Measurements from ENCODE around the gene ADCY4. TPM values are rescaled to one million over a fixed set of nuclear protein-coding genes. Genes with fewer than 3 reads are reported as not detected.

Gene ADCY4
- total and polyA plus RNA-seq, 2 of the 13 experiments (the other 11 are each of a cell fraction or from before 2014, with no cell fraction given): 0.03 TPM; not detected in 1

- TF ChIP-seq CREM (IDR thresholded peaks at IDR 0.05) (no peak), CREM (CRISPR knock-in tag; IDR thresholded peaks at IDR 0.05) (no peak), ARNT2 (CRISPR knock-in tag; IDR thresholded peaks at IDR 0.05; ENCODE audit: low read depth) (peak; percentile 87), IKZF1 (IDR thresholded peaks at IDR 0.05) (no peak), NBN (conservative IDR thresholded peaks at IDR 0.05) (no peak), ZNF652 (CRISPR knock-in tag; IDR thresholded peaks at IDR 0.05; ENCODE audit: borderline replicate concordance, low read depth) (peak; percentile 76), TFDP2 (CRISPR knock-in tag; IDR thresholded peaks at IDR 0.05) (peak; percentile 66; the same call in 1 of the 2 replicates), TOE1 (CRISPR knock-in tag; IDR thresholded peaks at IDR 0.05) (peak; percentile 85), SRY (CRISPR knock-in tag; IDR thresholded peaks at IDR 0.05) (0 out of 2 replicates have a peak, but pooled peaks have one; percentile 44), UBTF (CRISPR knock-in tag; IDR thresholded peaks at IDR 0.05) (peak; percentile 92), ZNF263 (CRISPR knock-in tag; IDR thresholded peaks at IDR 0.05) (peak; percentile 83), ZNF253 (CRISPR knock-in tag; IDR thresholded peaks at IDR 0.05; ENCODE audit: borderline replicate concordance) (no peak), TGIF2 (CRISPR knock-in tag; IDR thresholded peaks at IDR 0.05) (peak; percentile 53; the same call in 1 of the 2 replicates), ZFP36L2 (CRISPR knock-in tag; IDR thresholded peaks at IDR 0.05) (0 out of 2 replicates have a peak, but pooled peaks have one; percentile 50), SOX6 (IDR thresholded peaks at IDR 0.05) (no peak), SOX6 (CRISPR knock-in tag; IDR thresholded peaks at IDR 0.05) (peak; percentile 73), CEBPB (IDR thresholded peaks at IDR 0.05; ENCODE audit: borderline replicate concordance, low read depth, low read length) (no peak), FLYWCH1 (CRISPR knock-in tag; IDR thresholded peaks at IDR 0.05) (no peak), ZNF121 (CRISPR knock-in tag; IDR thresholded peaks at IDR 0.05) (peak; percentile 62), ISL2 (CRISPR knock-in tag; IDR thresholded peaks at IDR 0.05) (peak; percentile 78), NR2F1 (CRISPR knock-in tag; IDR thresholded peaks at IDR 0.05) (0 out of 4 replicates have a peak, but pooled peaks of 1 of the 2 experiments have one; percentile 28), CENPT (CRISPR knock-in tag; IDR thresholded peaks at IDR 0.05; ENCODE audit: low read depth) (no peak), ZNF761 (CRISPR knock-in tag; conservative IDR thresholded peaks at IDR 0.05) (peak; percentile 69; the same call in 1 of the 2 replicates), SALL2 (CRISPR knock-in tag; IDR thresholded peaks at IDR 0.05) (peak; percentile 89)
- TF ChIP-seq, protein P1, sequence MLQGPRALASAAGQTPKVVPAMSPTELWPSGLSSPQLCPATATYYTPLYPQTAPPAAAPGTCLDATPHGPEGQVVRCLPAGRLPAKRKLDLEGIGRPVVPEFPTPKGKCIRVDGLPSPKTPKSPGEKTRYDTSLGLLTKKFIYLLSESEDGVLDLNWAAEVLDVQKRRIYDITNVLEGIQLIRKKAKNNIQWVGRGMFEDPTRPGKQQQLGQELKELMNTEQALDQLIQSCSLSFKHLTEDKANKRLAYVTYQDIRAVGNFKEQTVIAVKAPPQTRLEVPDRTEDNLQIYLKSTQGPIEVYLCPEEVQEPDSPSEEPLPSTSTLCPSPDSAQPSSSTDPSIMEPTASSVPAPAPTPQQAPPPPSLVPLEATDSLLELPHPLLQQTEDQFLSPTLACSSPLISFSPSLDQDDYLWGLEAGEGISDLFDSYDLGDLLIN (CRISPR knock-in tag; IDR thresholded peaks at IDR 0.05; ENCODE audit: borderline replicate concordance): no peak
These were observed 30.9 kb upstream of the ADCY4 start (continued) for GRCh38 chr14:24365600-24366412.

All from HepG2 (cell line).